HG03196 (cell line): ENCODE measurements around the gene ALDH1L1.
"Not testable (repeated sequence)": the region's sequence is repeated elsewhere in the genome, so short reads cannot be mapped to it uniquely, and the experiment has no call there.

Experiments used
- ATAC-seq: cut with Tn5 transposase; IDR thresholded peaks from one replicate; pipeline ENCODE4 v1.9.1; 2021; ENCODE audit not compliant: unreplicated experiment

ALDH1L1 gene

GRCh38 chr3:126106336-126107202, 73.8 kb downstream of the ALDH1L1 start:
- no peak for ATAC-seq

DNA sequence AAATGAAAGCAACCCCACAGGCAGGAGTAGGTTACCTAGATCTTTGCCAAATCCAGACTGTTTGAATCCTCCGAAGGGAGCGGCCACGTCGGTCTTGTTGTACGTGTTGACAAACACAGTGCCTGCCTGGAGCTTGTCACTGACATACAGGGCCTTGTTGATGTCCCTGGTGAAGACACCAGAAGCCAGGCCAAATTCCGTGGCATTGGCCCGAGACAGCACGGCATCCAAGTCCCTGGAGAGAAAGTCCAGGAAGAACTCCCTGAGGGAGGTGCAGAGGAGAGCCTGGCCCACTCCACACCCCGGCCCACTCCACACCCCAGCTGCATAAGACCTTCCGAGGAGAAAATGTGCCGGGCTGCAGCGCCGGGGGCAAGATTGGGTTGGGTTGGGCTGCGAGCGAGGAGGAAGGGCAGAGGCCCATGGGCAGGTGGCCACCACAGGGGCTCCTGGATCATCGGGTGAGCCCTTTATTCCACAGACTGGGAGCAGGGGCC, 74.6 kb downstream of the ALDH1L1 start:
- no peak for ATAC-seq

GRCh38 chr3:126104742-126105605, 75.4 kb downstream of the ALDH1L1 start:
- ATAC-seq = no peak

DNA sequence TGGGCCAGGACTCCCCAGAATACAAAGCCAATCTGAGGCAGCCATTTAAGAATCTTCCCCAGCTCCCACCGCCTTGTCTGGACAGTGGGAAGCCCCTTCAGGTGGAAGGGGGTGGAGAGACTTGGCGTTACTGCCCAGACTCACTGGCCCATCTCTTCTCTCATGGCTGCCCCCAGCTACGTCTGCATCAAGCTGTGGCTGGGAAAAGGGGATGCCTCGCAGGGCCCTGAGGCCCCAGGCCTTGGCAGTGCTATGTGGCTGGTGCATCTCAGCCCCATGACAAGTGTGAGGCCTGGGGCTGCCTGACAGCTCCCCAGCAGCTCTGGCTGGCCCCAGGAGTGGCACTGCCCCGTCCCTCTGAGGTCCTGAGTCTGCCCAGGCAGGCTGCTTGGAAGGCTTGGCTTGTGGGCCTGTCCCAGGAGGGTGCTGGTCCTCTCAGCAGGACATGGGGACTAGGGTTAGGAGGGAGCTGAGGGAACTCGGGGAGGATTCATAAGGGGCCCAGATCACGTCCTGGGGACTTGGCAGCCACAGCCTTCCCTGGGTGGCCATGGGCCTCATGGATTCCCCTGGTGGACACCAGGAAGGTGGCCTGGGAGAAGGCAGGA, 76.3 kb downstream of the ALDH1L1 start:
- no peak for ATAC-seq

DNA sequence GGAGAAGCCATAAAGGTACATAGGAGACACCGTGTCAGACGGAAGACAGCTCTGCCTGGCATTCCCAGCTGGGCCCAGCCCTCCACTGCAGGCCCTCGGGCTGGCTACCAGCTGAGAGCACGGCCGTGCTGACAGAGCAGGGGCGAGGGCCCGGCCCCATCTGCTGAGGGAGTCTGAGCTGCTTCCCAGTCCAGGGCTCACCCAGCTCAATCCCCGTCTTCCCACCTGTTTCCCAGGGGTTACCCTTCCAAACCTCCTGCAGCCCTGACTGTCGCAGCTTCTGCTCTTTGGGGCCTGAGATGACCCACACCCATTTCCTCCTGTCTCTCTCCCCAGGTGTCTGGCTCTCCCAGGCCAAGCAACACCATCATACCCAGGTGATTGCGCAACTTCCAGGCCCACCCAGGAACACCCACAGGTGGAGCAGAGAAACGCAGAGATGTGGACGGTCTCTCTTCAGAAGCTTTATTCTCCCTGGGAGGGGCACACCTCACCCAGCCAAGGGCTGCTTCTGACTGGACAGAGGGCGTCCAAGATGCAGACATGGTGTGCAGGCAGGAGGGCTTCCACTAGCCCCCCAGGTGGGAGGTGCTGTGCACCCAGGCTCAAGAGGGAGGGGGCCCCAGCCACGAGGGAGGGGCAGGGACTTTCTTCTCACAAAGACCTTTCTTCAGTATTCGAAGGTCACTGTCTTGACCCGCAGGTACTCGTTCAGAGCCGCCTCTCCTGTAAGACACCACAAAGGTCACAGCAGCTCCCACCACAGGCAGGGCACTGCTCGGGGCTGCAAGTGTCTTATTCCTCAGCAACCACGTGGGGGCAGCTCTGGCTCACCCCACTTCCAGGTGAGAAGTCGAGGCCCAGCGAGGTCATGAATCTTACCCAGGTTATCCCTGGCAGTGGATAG, 77.0 kb downstream of the ALDH1L1 start:
- no peak for ATAC-seq

DNA sequence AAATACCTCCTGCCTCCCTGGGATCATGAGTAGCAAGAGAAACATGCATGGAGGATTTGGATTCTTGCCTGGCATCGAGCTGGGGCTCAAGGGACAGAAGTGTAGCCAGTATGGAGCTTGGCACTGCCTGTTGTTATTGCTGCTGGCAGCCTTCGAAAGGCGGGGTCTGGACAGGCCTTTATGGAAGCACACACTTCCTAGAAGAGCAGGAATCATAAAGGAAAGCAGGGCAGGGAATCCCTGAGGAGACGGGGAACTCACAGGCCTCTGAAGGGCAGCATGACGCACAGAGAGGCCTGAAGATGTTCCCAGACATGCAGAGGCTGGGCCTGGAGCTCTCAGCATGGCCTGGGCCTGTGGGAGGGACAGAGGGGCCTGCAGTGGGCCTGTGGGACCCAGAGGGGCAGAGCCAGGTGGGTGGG, 77.8 kb downstream of the ALDH1L1 start:
- no peak for ATAC-seq

DNA sequence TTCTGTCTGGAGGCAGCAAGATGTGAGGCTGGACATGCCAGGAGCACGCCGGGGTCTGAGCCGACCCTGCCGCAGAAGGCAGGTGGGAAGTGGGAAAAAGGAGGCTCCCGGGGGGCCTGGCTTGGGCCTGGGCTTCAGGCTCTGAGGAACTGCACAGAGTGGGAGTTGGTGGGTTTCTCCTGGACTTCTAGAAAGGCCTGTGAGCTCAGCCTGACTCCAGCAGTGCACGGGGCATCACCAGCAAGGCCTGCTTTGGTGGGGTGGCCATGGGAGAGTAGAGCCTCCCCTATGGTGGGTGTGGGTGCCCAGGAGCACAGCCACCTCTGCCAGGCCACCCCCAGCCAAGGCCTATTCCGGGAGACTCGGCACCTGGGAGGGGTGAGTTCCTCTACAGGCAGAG, 78.4 kb downstream of the ALDH1L1 start:
- no peak for ATAC-seq

GRCh38 chr3:126101521-126101982, 78.8 kb downstream of the ALDH1L1 start:
- no peak for ATAC-seq

DNA sequence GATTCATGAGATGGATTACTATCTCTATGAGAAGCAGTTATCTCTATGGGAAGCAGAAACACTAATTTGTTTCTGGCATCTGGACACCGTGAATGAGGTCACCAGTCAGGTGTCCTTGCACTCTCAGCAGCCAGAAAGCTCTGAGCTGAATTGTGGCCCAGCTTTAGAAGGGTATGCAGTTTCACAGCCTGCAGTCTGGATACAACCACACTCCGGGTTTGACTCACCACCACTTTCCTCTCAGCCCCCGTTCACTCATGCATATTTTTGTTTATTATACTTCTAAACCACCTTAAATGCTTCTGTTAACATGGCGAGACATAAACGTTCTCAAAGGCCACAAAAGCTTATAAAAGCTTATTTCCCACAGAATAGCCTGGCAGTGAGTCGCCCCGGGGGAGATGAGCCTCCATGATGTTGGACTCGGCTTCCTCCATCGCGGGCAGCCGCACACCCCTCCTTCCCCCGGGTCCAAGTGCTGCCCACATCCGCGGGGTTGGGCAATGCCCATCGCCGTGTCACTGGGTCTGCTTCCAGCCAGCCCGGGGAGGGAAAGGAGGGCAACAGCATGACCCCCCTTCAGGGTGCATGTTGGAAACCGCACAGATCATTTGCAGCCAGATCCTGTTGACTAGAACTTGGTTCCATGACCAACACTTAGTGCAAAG, 79.6 kb downstream of the ALDH1L1 start:
- ATAC-seq = no peak

- no peak for ATAC-seq
Measured at GRCh38 chr3:126100269-126100633, 80.1 kb downstream of the ALDH1L1 start.

DNA sequence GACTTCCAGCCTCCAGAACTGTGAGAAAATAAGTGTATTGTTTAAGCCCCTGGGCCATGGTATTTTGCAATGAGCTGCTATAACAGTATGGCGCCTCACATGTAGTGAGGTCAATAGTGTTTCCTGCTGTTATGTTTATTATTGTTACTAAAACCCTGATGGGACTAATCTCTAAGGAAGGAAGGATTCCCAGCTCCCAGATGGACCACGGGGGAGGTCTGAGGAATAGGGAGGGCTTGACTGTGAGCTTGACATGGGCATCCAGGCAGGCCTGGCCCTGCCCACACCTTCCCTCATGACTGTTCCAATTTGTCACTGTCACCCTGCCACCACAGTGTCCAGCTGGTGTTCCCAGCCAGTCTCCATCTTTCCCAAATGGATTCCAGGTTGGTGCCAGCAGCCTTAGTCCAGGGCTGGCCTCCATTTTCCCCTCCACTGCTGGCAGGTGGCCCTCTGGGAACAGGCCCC, 82.0 kb downstream of the ALDH1L1 start:
- no peak for ATAC-seq

- ATAC-seq = no peak
Measured at GRCh38 chr3:126097801-126098200, 82.6 kb downstream of the ALDH1L1 start.

- ATAC-seq = not testable (repeated sequence)
Measured at GRCh38 chr3:126096274-126096673, 84.1 kb downstream of the ALDH1L1 start.

GRCh38 chr3:126092128-126092527, 88.3 kb downstream of the ALDH1L1 start:
- ATAC-seq = not testable (repeated sequence)

- no peak for ATAC-seq
Measured at GRCh38 chr3:126087552-126088175, 92.7 kb downstream of the ALDH1L1 start.

DNA sequence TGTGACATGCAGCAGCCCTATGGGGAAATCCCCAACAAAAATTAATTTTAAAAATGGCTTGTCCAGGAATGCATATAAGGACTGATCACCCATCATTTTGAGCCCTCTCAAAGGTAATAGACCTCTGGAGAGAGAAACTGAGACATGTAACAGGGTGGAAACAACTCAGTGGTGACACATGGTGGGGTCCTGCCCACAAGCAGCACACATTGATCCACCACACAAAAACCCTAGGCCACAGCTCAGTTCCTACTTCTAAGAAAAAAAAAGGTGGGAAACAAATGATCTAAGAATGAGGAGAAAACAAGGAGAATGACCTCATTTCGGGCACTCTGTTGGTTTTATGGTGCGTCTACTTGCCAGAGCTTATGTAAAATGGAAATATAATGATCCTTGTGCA, 94.5 kb downstream of the ALDH1L1 start:
- no peak for ATAC-seq

- no peak for ATAC-seq
Measured at GRCh38 chr3:126085276-126085675, 95.1 kb downstream of the ALDH1L1 start.

- ATAC-seq = no peak
Measured at GRCh38 chr3:126084768-126085180, 95.6 kb downstream of the ALDH1L1 start.
